H1 (cell line): ENCODE data around the gene PHC2. TPM values are rescaled to one million over a fixed set of nuclear protein-coding genes. Genes with fewer than 3 reads are reported as not detected.

Source experiments
- CTCF ChIA-PET: fragments of 300-600 bp; sonication (Branson Sonifier 250); formaldehyde crosslinking; loops from one replicate; lab custom pipeline; 2021; ENCODE audit not compliant: partially characterized antibody; lab: Charles Lee
- POLR2A ChIA-PET: fragments of 300-600 bp; sonication (Branson Sonifier 250); formaldehyde crosslinking; loops from one replicate; lab custom pipeline; 2021; ENCODE audit warnings: inconsistent platforms; ENCODE audit not compliant: partially characterized antibody; lab: Charles Lee
- DNase-seq, 2 experiments: peaks; one replicate each; pipeline versions ENCODE4 v3.0.0 to v3.0.0-alpha.2; 2010 to 2022; ENCODE audit warnings: low spot score in 2 of 2, low read depth in 1 of 2, mixed read lengths in 1 of 2
- FAIRE-seq: peaks from 2 replicates; lab custom pipeline; 2011; peaks lifted over from hg19 to GRCh38; lab: Jason Lieb, UNC
- H2AFZ ChIP-seq: 2 replicates; pipeline ENCODE4 v1.8.1; 2012; ENCODE audit warnings: low read length, inconsistent platforms
- H2AK5ac ChIP-seq: 2 replicates; pipeline ENCODE4 v1.6.1; 2013; ENCODE audit warnings: low read depth, low read length
- H2BK120ac ChIP-seq: replicated peaks from 2 replicates; pipeline ENCODE3; 2013; ENCODE audit warnings: low read depth, low read length, inconsistent platforms
- H2BK12ac ChIP-seq: 2 replicates; pipeline ENCODE4 v1.6.1; 2013; ENCODE audit warnings: low read depth, low read length
- H2BK15ac ChIP-seq: 2 replicates; pipeline ENCODE4 v1.6.1; 2013; ENCODE audit warnings: low read length
- H2BK20ac ChIP-seq: 2 replicates; pipeline ENCODE4 v1.6.1; 2013; ENCODE audit warnings: low read length
- H2BK5ac ChIP-seq: 2 replicates; pipeline ENCODE4 v1.6.1; 2013; ENCODE audit warnings: low read depth, low read length
- H3K14ac ChIP-seq: 2 replicates; pipeline ENCODE4 v1.6.1; 2013; ENCODE audit warnings: inconsistent platforms; ENCODE audit not compliant: insufficient read length
- H3K18ac ChIP-seq: 2 replicates; pipeline ENCODE4 v1.6.1; 2013; ENCODE audit warnings: low read length; ENCODE audit errors: extremely low read depth
- H3K23ac ChIP-seq: 2 replicates; pipeline ENCODE4 v1.6.1; 2013; ENCODE audit warnings: inconsistent platforms; ENCODE audit not compliant: insufficient read length
- H3K23me2 ChIP-seq: 2 replicates; pipeline ENCODE4 v1.6.1; 2013; ENCODE audit warnings: low read depth, low read length
- H3K27ac ChIP-seq: 2 replicates; pipeline ENCODE4 v1.6.1; 2011; ENCODE audit warnings: low read depth, low read length, inconsistent platforms
- H3K27me3 ChIP-seq, 4 experiments: replicated peaks in 1 of 4; 1 replicate in 1 of 4; 2 replicates in 3 of 4; pipeline versions ENCODE4 v1.6.1 to v1.8.1; 2011 to 2013; ENCODE audit warnings: low read length in 3 of 4, mild to moderate bottlenecking in 3 of 4, inconsistent platforms in 2 of 4, mixed read lengths in 2 of 4, moderate library complexity in 1 of 4; ENCODE audit not compliant: control insufficient read depth in 3 of 4, insufficient read depth in 3 of 4; ENCODE audit errors: extremely low read depth in 1 of 4
- H3K36me3 ChIP-seq, 4 experiments: 2 replicates each; pipeline versions ENCODE4 v1.6.1 to v1.8.1; 2011 to 2013; ENCODE audit warnings: mild to moderate bottlenecking in 4 of 4, low read length in 3 of 4, moderate library complexity in 2 of 4, control low read depth in 1 of 4, inconsistent platforms in 1 of 4; ENCODE audit not compliant: insufficient read depth in 4 of 4, control insufficient read depth in 2 of 4
- H3K4ac ChIP-seq: replicated peaks from 2 replicates; pipeline ENCODE3; 2013; ENCODE audit warnings: low read length, low read depth, mixed read lengths, inconsistent platforms; ENCODE audit not compliant: insufficient read length
- H3K4me1 ChIP-seq, 4 experiments: replicated peaks in 1 of 4; 1 replicate in 1 of 4; 2 replicates in 3 of 4; pipeline versions ENCODE4 v1.6.1 to v1.8.1; 2011 to 2013; ENCODE audit warnings: low read length in 3 of 4, inconsistent platforms in 2 of 4, mixed read lengths in 1 of 4; ENCODE audit not compliant: insufficient read depth in 4 of 4, control insufficient read depth in 3 of 4
- H3K4me2 ChIP-seq, 2 experiments: 2 replicates each; pipeline versions ENCODE4 v1.6.1 to v1.8.1; 2011 to 2013; ENCODE audit warnings: low read depth in 2 of 2, low read length in 2 of 2, control low read depth in 1 of 2, inconsistent platforms in 1 of 2, mild to moderate bottlenecking in 1 of 2; ENCODE audit not compliant: insufficient read depth in 1 of 2
- H3K4me3 ChIP-seq, 4 experiments: fragments of 200-600, 300-600 bp in 1 of 4; sonication (generic), shearing (Covaris generic), sonication (Bioruptor Twin) in 1 of 4; 2 replicates each; pipeline versions ENCODE4 v1.5.1 to v1.8.1; 2011 to 2016; ENCODE audit warnings: low read length in 4 of 4, low read depth in 3 of 4, control low read depth in 2 of 4, inconsistent platforms in 2 of 4, mild to moderate bottlenecking in 2 of 4, mixed read lengths in 1 of 4, moderate library complexity in 1 of 4; ENCODE audit not compliant: insufficient read depth in 2 of 4; ENCODE audit errors: extremely low read depth in 1 of 4
- H3K56ac ChIP-seq: replicated peaks from 2 replicates; pipeline ENCODE3; 2013; ENCODE audit warnings: low read depth, mild to moderate bottlenecking, mixed read lengths, low read length, inconsistent platforms; ENCODE audit not compliant: insufficient read length
- H3K79me1 ChIP-seq: 2 replicates; pipeline ENCODE4 v1.6.1; 2013; ENCODE audit warnings: low read depth, low read length, control low read depth
- H3K79me2 ChIP-seq, 2 experiments: 2 replicates each; pipeline versions ENCODE4 v1.6.1 to v1.8.1; 2012 to 2013; ENCODE audit warnings: low read length in 2 of 2, mild to moderate bottlenecking in 2 of 2, inconsistent platforms in 1 of 2; ENCODE audit not compliant: insufficient read depth in 2 of 2, control insufficient read depth in 1 of 2
- H3K9ac ChIP-seq, 4 experiments: replicated peaks in 1 of 4; 1 replicate in 1 of 4; 2 replicates in 3 of 4; pipeline versions ENCODE4 v1.6.1 to v1.8.1; 2011 to 2013; ENCODE audit warnings: low read depth in 3 of 4, low read length in 3 of 4, control low read depth in 2 of 4, mild to moderate bottlenecking in 2 of 4, moderate library complexity in 2 of 4, inconsistent platforms in 1 of 4; ENCODE audit errors: extremely low read depth in 1 of 4
- H3K9me3 ChIP-seq, 2 experiments: 2 replicates each; pipeline versions ENCODE4 v1.6.1 to v1.8.1; 2012 to 2013; ENCODE audit warnings: mild to moderate bottlenecking in 2 of 2, moderate library complexity in 2 of 2, control low read depth in 1 of 2, inconsistent platforms in 1 of 2, low read depth in 1 of 2, low read length in 1 of 2, mixed read lengths in 1 of 2; ENCODE audit not compliant: insufficient read depth in 2 of 2
- H4K20me1 ChIP-seq, 2 experiments: replicated peaks in 1 of 2; 2 replicates each; pipeline versions ENCODE3 to v1.8.1; 2011 to 2013; ENCODE audit warnings: inconsistent platforms in 2 of 2, low read length in 2 of 2, mild to moderate bottlenecking in 1 of 2; ENCODE audit not compliant: insufficient read depth in 2 of 2, control insufficient read depth in 1 of 2
- H4K5ac ChIP-seq: 2 replicates; pipeline ENCODE4 v1.6.1; 2013; ENCODE audit warnings: low read length, low read depth, mixed read lengths, inconsistent platforms; ENCODE audit not compliant: insufficient read length
- H4K8ac ChIP-seq: 2 replicates; pipeline ENCODE4 v1.8.0; 2013; ENCODE audit warnings: mild to moderate bottlenecking, moderate library complexity, low read length, inconsistent platforms; ENCODE audit not compliant: insufficient read depth; ENCODE audit errors: extremely low read depth
- H4K91ac ChIP-seq: replicated peaks from 2 replicates; pipeline ENCODE3; 2013; ENCODE audit warnings: low read length, mixed read lengths, inconsistent platforms; ENCODE audit not compliant: insufficient read length
- ASH2L ChIP-seq: fragments of 200-600, 300-600 bp; sonication (generic); IDR thresholded peaks from one replicate; pipeline ENCODE4 v1.7.1; 2017; ENCODE audit warnings: low read length
- BRCA1 ChIP-seq: IDR thresholded peaks from 2 replicates; pipeline ENCODE4 v1.6.1; 2012; ENCODE audit warnings: low read depth, low read length, improper control_type of control experiment
- CBX8 ChIP-seq: fragments of 300-800, 300-1000 bp; sonication (generic); IDR thresholded peaks from 2 replicates; pipeline ENCODE4 v1.7.1; 2016; ENCODE audit warnings: low read depth, low read length, borderline replicate concordance
- EZH2 ChIP-seq: fragments of 200-600 bp; sonication (generic); IDR thresholded peaks from 2 replicates; pipeline ENCODE4 v1.7.1; 2012; ENCODE audit warnings: low read depth, mild to moderate bottlenecking, moderate library complexity, low read length, inconsistent platforms; ENCODE audit not compliant: severe bottlenecking
- FOSL1 ChIP-seq: IDR thresholded peaks from 2 replicates; pipeline ENCODE4 v1.6.1; 2011; ENCODE audit warnings: mild to moderate bottlenecking, low read depth, low read length, moderate library complexity; ENCODE audit not compliant: insufficient read depth
- NRF1 ChIP-seq: IDR thresholded peaks from 2 replicates; pipeline ENCODE4 v1.6.1; 2011; ENCODE audit warnings: mild to moderate bottlenecking, low read depth, low read length, improper control_type of control experiment
- RAD21 ChIP-seq, 2 experiments: IDR thresholded peaks in 1 of 2; conservative IDR thresholded peaks in 1 of 2; 2 replicates each; pipeline ENCODE4 v1.6.1; 2011; ENCODE audit warnings: low read depth in 2 of 2, low read length in 2 of 2, improper control_type of control experiment in 1 of 2, inconsistent platforms in 1 of 2, mild to moderate bottlenecking in 1 of 2, moderate library complexity in 1 of 2
- RXRA ChIP-seq: IDR thresholded peaks from 2 replicates; pipeline ENCODE4 v1.6.1; 2011; ENCODE audit warnings: low read depth, mild to moderate bottlenecking, low read length, moderate library complexity; ENCODE audit not compliant: insufficient read depth
- SIRT6 ChIP-seq: IDR thresholded peaks from one replicate; pipeline ENCODE4 v1.7.1; 2012; ENCODE audit warnings: low read length, inconsistent platforms
- SP4 ChIP-seq: IDR thresholded peaks from 2 replicates; pipeline ENCODE4 v1.6.1; 2012; ENCODE audit warnings: low read length, inconsistent platforms
- TAF7 ChIP-seq: optimal IDR thresholded peaks from 2 replicates; pipeline ENCODE3; 2011; ENCODE audit warnings: low read depth, mild to moderate bottlenecking, inconsistent platforms, low read length, moderate library complexity, borderline replicate concordance
- YY1 ChIP-seq: IDR thresholded peaks from 2 replicates; pipeline ENCODE4 v1.6.1; 2011; ENCODE audit warnings: low read depth, mild to moderate bottlenecking, low read length
- ZNF274 ChIP-seq: IDR thresholded peaks from 2 replicates; pipeline ENCODE4 v1.7.0; 2012; ENCODE audit warnings: low read length, borderline replicate concordance; ENCODE audit errors: extremely low read depth
- WGBS, 2 experiments: shearing (Covaris generic) in 1 of 2; methylation state at CpG; one replicate each; pipeline versions ENCODE4 v1.1.6 to v1.1.7; 2013 to 2015; ENCODE audit warnings: low lambda C conversion rate in 2 of 2, mixed read lengths in 2 of 2, inconsistent platforms in 1 of 2, low coverage in 1 of 2, missing lambda C conversion rate in 1 of 2; ENCODE audit not compliant: insufficient replicate concordance in 2 of 2, insufficient coverage in 1 of 2, insufficient read length in 1 of 2; ENCODE audit errors: extremely low coverage in 1 of 2, missing lambda C conversion rate in 1 of 2; 5-methylcytosine and 5-hydroxymethylcytosine counted together
- polyA plus RNA-seq, 7 experiments: library from polyadenylated mRNA; depleted of rRNA in 3 of 7; stranded (reverse) in 5 of 7; unstranded in 2 of 7; fragments of >200 nt in 5 of 7; fragments of 200-250 nt in 2 of 7; gene quantifications; 1 replicate in 5 of 7; 2 replicates in 1 of 7; 4 replicates in 1 of 7; pipeline versions ENCODE4 v1.2.1 to v1.2.3, GENCODE V29; 2011 to 2013; ENCODE audit warnings: missing spikeins in 2 of 7, mixed read lengths in 2 of 7
- total RNA-seq: library from RNA; stranded (reverse); fragmentation: NEBNext Ultra II Directional; extraction: Animal tissue kit (Norgen Biotek cat#: 25700); gene quantifications from 2 replicates; pipeline ENCODE4 v1.2.1, GENCODE V29; 2021

PHC2 gene
- total and polyA plus RNA-seq, 2 of the 8 experiments (the other 6 are each of a cell fraction or from before 2014, with no cell fraction given), result 5.6 to 14.2 TPM

GRCh38 chr1:33361532-33362235 lies 69.2 kb downstream of the PHC2 start:
- Histone ChIP-seq H3K4me1 (peaks cover 14 to 31% (median 20%) of the 10 kb centered on the region in 4 experiments), H2BK5ac (no peak overlapping the region)
- TF ChIP-seq SP4, result no peak
- no peak for TF ChIP-seq FOSL1
- no peak for TF ChIP-seq CBX8
- no peak for TF ChIP-seq RAD21 (IDR thresholded peaks at IDR 0.05 in 1 of 2, conservative IDR thresholded peaks at IDR 0.05 in 1 of 2; ENCODE audit: low read depth in 2 of 2, low read length in 2 of 2)
- no peak for TF ChIP-seq EZH2
- TF ChIP-seq ZNF274, result no peak
- no peak for TF ChIP-seq ASH2L
- TF ChIP-seq YY1, result no peak
- no peak for TF ChIP-seq BRCA1
- no peak for TF ChIP-seq TAF7
- no peak for TF ChIP-seq NRF1
- TF ChIP-seq RXRA, result no peak
- no peak for TF ChIP-seq SIRT6

More at GRCh38 chr1:33361532-33362235, 69.2 kb downstream of the PHC2 start:
- no peak overlapping the region for H3K4me3 ChIP-seq
- peaks cover 0 to 2% of the 10 kb centered on the region in 2 experiments; a peak in 1 of 4 replicates for H3K9me3 ChIP-seq
- H3K14ac ChIP-seq, result no peak overlapping the region
- H3K4ac ChIP-seq, result no peak overlapping the region
- no peak overlapping the region for H3K56ac ChIP-seq
- no peak overlapping the region for H3K9ac ChIP-seq
- H3K18ac ChIP-seq, result no peak overlapping the region
- no peak overlapping the region for H2BK15ac ChIP-seq
- H2BK120ac ChIP-seq, result no peak overlapping the region
- H4K20me1 ChIP-seq, result no peaks in the 10 kb centered on the region
- H3K23me2 ChIP-seq, result peaks cover 2% of the 10 kb centered on the region; the same call in 1 of the 2 replicates
- no peak overlapping the region for H2AFZ ChIP-seq
- FAIRE-seq (no peak), DNase-seq (no peak)
- H3K36me3 ChIP-seq, result no peaks in the 10 kb centered on the region
- 85% methylated on average over 11 of the region's 11 CpGs; no CpG with 5 or more reads in 1 of the 2 experiments for WGBS, 2 experiments
- H3K27me3 ChIP-seq, result peaks cover 0 to 8% (median 5%) of the 10 kb centered on the region in 4 experiments; a peak in 4 of 7 replicates
- no peak overlapping the region for H2AK5ac ChIP-seq
- no peak overlapping the region for H4K8ac ChIP-seq
- H3K79me2 ChIP-seq, result no peaks in the 10 kb centered on the region
- ChIA-PET POLR2A (interaction anchor here (1.1 to 2.0 kb wide), 3 partner anchors 11 to 33 kb away, joined by 3 to 5 read pairs (median 4); no protein-coding TSS in a partner anchor), CTCF (interaction anchor here (0.8 to 10.1 kb wide), 9 partner anchors 9 to 272 kb away, joined by 3 to 180 read pairs (median 5); partner anchors contain the start of gene ZSCAN20)
- H4K91ac ChIP-seq, result no peak overlapping the region
- H3K23ac ChIP-seq, result no peak overlapping the region
- H4K5ac ChIP-seq, result no peak overlapping the region
- no peak overlapping the region for H2BK12ac ChIP-seq
- H3K79me1 ChIP-seq, result no peaks in the 10 kb centered on the region
- peak overlapping the region in 1 of 2 experiments; percentile 20; a peak in 1 of 4 replicates for H3K4me2 ChIP-seq
- no peak overlapping the region for H3K27ac ChIP-seq
- no peak overlapping the region; the same call in 1 of the 2 replicates for H2BK20ac ChIP-seq
